GM06990 (cell line): ENCODE results near the gene PDE1C.
A peak's percentile ranks its signal among the peaks of the same experiment; 100 is the strongest.

Experiments
- DNase-seq: peaks from one replicate; pipeline ENCODE4 v3.0.0-alpha.2; 2011; ENCODE audit not compliant: insufficient read length; ENCODE audit errors: extremely low read depth
- H3K27me3 ChIP-seq: replicated peaks from 2 replicates; pipeline ENCODE4 v1.6.0; 2011; ENCODE audit warnings: low read length; ENCODE audit not compliant: control insufficient read depth, insufficient read depth
- H3K36me3 ChIP-seq: 2 replicates; pipeline ENCODE4 v1.5.1; 2011; ENCODE audit warnings: low read length; ENCODE audit not compliant: control insufficient read depth, insufficient read depth
- H3K4me3 ChIP-seq: replicated peaks from 2 replicates; pipeline ENCODE4 v1.5.1; 2011; ENCODE audit warnings: low read depth, mild to moderate bottlenecking, control low read depth, low read length
- CTCF ChIP-seq: IDR thresholded peaks from 2 replicates; pipeline ENCODE4 v1.5.1; 2011; ENCODE audit warnings: low read length, control low read depth, mild to moderate bottlenecking, inconsistent platforms; ENCODE audit not compliant: insufficient read depth, poor library complexity, severe bottlenecking

PDE1C gene

GRCh38 chr7:31874631-31875386 is 195.4 kb downstream of the PDE1C start:
- H3K36me3 ChIP-seq = no peaks in the 10 kb centered on the region
- no peak for TF ChIP-seq CTCF
- H3K27me3 ChIP-seq = no peaks in the 10 kb centered on the region
- no peak for DNase-seq
- H3K4me3 ChIP-seq = no peak overlapping the region

GRCh38 chr7:31873816-31874597 is 196.2 kb downstream of the PDE1C start:
- no peaks in the 10 kb centered on the region for H3K36me3 ChIP-seq
- no peaks in the 10 kb centered on the region for H3K27me3 ChIP-seq
- TF ChIP-seq CTCF = no peak
- DNase-seq = peak; percentile 54
- no peak overlapping the region for H3K4me3 ChIP-seq

GRCh38 chr7:31872545-31873370 is 197.4 kb downstream of the PDE1C start:
- DNase-seq = no peak
- TF ChIP-seq CTCF = no peak
- Histone ChIP-seq H3K4me3 (no peak overlapping the region), H3K27me3 (no peaks in the 10 kb centered on the region), H3K36me3 (no peaks in the 10 kb centered on the region)

- no peak for DNase-seq
- TF ChIP-seq CTCF = no peak
These were observed 205.6 kb downstream of the PDE1C start for GRCh38 chr7:31864646-31865045.

GRCh38 chr7:31860925-31861324 is 209.3 kb downstream of the PDE1C start:
- H3K36me3 ChIP-seq = no peaks in the 10 kb centered on the region
- H3K4me3 ChIP-seq = no peak overlapping the region
- H3K27me3 ChIP-seq = no peaks in the 10 kb centered on the region
- DNase-seq = no peak
- no peak for TF ChIP-seq CTCF

More at GRCh38 chr7:31864646-31865045, 205.6 kb downstream of the PDE1C start:
- Histone ChIP-seq H3K36me3 (no peaks in the 10 kb centered on the region), H3K27me3 (no peaks in the 10 kb centered on the region), H3K4me3 (no peak overlapping the region)
